Endothelial cell of umbilical vein (primary cell): ENCODE measurements around the gene AMFR.

Experiments
- CTCF ChIP-seq, 2 donors: IDR thresholded peaks; 1 replicate in 1 of 2; 2 replicates in 1 of 2; pipeline ENCODE4 v1.5.1; 2011; ENCODE audit warnings: low read length in 2 of 2, mild to moderate bottlenecking in 2 of 2, moderate library complexity in 2 of 2, control low read depth in 1 of 2, inconsistent platforms in 1 of 2, low read depth in 1 of 2; ENCODE audit not compliant: insufficient read depth in 1 of 2; ENCODE audit errors: extremely low read depth in 1 of 2
- EZH2 ChIP-seq: IDR thresholded peaks from 2 replicates; pipeline ENCODE4 v1.6.1; 2012; ENCODE audit warnings: borderline replicate concordance, low read depth, mild to moderate bottlenecking, moderate library complexity, low read length, inconsistent platforms; ENCODE audit not compliant: severe bottlenecking
- POLR2A ChIP-seq: IDR thresholded peaks from 2 replicates; pipeline ENCODE4 v1.6.1; 2012; ENCODE audit warnings: low read depth, mild to moderate bottlenecking, control low read depth, low read length
- POLR2AphosphoS5 ChIP-seq: IDR thresholded peaks from 2 replicates; pipeline ENCODE4 v1.6.1; 2012; ENCODE audit warnings: low read depth, mild to moderate bottlenecking, control low read depth, low read length, moderate library complexity; ENCODE audit not compliant: insufficient read depth
- TF ChIP-seq, protein P1 (sequence below): IDR thresholded peaks from 2 replicates; pipeline ENCODE4 v1.6.1; 2011; ENCODE audit not compliant: insufficient read depth, insufficient read length

GRCh38 chr16:56315955-56316354 lies 109.4 kb downstream of the AMFR start:
- TF ChIP-seq, protein P1, sequence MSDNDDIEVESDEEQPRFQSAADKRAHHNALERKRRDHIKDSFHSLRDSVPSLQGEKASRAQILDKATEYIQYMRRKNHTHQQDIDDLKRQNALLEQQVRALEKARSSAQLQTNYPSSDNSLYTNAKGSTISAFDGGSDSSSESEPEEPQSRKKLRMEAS = no peak
- TF ChIP-seq CTCF (IDR thresholded peaks at IDR 0.05; ENCODE audit: extremely low read depth in 1 of 2, insufficient read depth in 1 of 2, low read depth in 1 of 2, low read length in 2 of 2) (no peak), POLR2AphosphoS5 (no peak), POLR2A (no peak), EZH2 (no peak)
